ENCODE data around the gene UGT1A4. TPM values are rescaled to one million over a fixed set of nuclear protein-coding genes. Genes with fewer than 3 reads are reported as not detected.

The UGT1A4 gene
- total and polyA plus RNA-seq, 8 donors, result 0.19 TPM; not detected in 7

GRCh38 chr2:233801357-233802131 lies 83.0 kb downstream of the UGT1A4 start:
- intact Hi-C loops (cut with DNase I), result no loop called here
- ATAC-seq (no peak), DNase-seq (peak in 1 of 6 donors; percentile 6), FAIRE-seq (no peak)
- no peaks in the 10 kb centered on the region for H3K9me3 ChIP-seq
- no peaks in the 10 kb centered on the region for H3K36me3 ChIP-seq
- no peaks in the 10 kb centered on the region for H3K27me3 ChIP-seq
- 50 to 68% methylated on average over 9 of the region's 9 CpGs for WGBS, 2 donors
- H3K4me3 ChIP-seq, result no peak overlapping the region
- TF ChIP-seq CTCF (IDR thresholded peaks at IDR 0.05), result no peak
- H3K27ac ChIP-seq, result no peak overlapping the region
- H3K4me1 ChIP-seq, result no peaks in the 10 kb centered on the region

GRCh38 chr2:233802132-233802815 lies 83.7 kb downstream of the UGT1A4 start:
- intact Hi-C loops (cut with DNase I), result no loop called here
- no peak for TF ChIP-seq CTCF (IDR thresholded peaks at IDR 0.05)
- FAIRE-seq (no peak), ATAC-seq (no peak), DNase-seq (peak in 1 of 6 donors; percentile 15)
- WGBS, 2 donors, result 58 to 60% methylated on average over 3 of the region's 3 CpGs
- H3K27me3 ChIP-seq, result no peaks in the 10 kb centered on the region
- no peaks in the 10 kb centered on the region for H3K36me3 ChIP-seq
- no peaks in the 10 kb centered on the region for H3K4me1 ChIP-seq
- H3K27ac ChIP-seq, result no peak overlapping the region
- no peak overlapping the region for H3K4me3 ChIP-seq
- H3K9me3 ChIP-seq, result no peaks in the 10 kb centered on the region

GRCh38 chr2:233803292-233803911 lies 84.9 kb downstream of the UGT1A4 start:
- H3K27ac ChIP-seq, result no peak overlapping the region
- intact Hi-C loops (cut with DNase I), result no loop called here
- ATAC-seq, result no peak
- H3K36me3 ChIP-seq, result no peaks in the 10 kb centered on the region
- no peak for FAIRE-seq
- no peaks in the 10 kb centered on the region for H3K27me3 ChIP-seq
- WGBS, 2 donors, result 51 to 56% methylated on average over 2 of the region's 2 CpGs
- peak in 1 of 6 donors; percentile 11 for DNase-seq
- H3K4me3 ChIP-seq, result no peak overlapping the region
- H3K4me1 ChIP-seq, result no peaks in the 10 kb centered on the region
- TF ChIP-seq CTCF (IDR thresholded peaks at IDR 0.05), result no peak
- no peaks in the 10 kb centered on the region for H3K9me3 ChIP-seq

GRCh38 chr2:233803994-233804393 lies 85.5 kb downstream of the UGT1A4 start:
- no peak for TF ChIP-seq CTCF (IDR thresholded peaks at IDR 0.05)
- Histone ChIP-seq H3K4me3 (no peak overlapping the region), H3K27me3 (no peaks in the 10 kb centered on the region), H3K4me1 (no peaks in the 10 kb centered on the region), H3K9me3 (no peaks in the 10 kb centered on the region), H3K36me3 (no peaks in the 10 kb centered on the region), H3K27ac (no peak overlapping the region)
- no peak for ATAC-seq
- 52% methylated on average over 8 of the region's 8 CpGs for WGBS, 2 donors
- intact Hi-C loops (cut with DNase I), result no loop called here
- DNase-seq, result peak in 2 of 6 donors; percentile 2 to 10
- no peak for FAIRE-seq
